GM19025 (cell line): ENCODE results near the gene CTDP1.
A peak's percentile ranks its signal among the peaks of the same experiment; 100 is the strongest.

Experiments used
- ATAC-seq: cut with Tn5 transposase; IDR thresholded peaks from one replicate; pipeline ENCODE4 v1.9.1; 2021; ENCODE audit warnings: mild to moderate bottlenecking, low read depth, moderate library complexity; ENCODE audit not compliant: unreplicated experiment

The CTDP1 gene

DNA sequence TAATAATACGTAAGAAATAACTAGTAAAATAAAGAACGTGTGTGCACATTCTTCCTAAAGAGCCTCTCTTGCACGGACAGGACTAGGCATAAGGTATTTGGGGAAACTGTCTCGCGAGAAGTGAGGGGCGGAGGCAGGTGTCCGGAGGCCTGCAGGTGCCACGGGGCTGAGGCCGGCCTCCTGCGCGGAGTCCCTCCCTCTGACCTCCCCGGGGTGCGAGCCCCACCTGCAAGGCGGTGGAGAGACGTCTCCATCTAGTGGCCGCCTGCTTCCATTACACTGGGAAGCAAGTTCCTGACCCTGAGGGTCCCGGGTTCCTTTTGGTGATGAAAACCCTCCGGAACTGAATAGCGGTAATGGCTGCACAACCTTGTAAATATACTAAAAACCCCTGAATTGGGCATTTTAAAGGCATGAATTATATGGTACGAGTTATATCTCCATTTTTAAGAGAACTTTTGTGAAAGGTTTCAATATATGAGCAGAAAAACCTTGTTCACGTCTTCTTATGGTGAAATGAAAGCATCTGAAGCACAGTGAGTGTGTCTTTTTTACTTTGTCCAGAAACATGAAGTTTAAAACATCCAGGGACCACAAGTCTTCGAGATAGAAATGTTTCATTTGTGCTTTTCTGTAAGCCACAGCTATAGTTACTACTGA lies 35.5 kb upstream of the CTDP1 start:
- ATAC-seq, result peak; percentile 80

DNA sequence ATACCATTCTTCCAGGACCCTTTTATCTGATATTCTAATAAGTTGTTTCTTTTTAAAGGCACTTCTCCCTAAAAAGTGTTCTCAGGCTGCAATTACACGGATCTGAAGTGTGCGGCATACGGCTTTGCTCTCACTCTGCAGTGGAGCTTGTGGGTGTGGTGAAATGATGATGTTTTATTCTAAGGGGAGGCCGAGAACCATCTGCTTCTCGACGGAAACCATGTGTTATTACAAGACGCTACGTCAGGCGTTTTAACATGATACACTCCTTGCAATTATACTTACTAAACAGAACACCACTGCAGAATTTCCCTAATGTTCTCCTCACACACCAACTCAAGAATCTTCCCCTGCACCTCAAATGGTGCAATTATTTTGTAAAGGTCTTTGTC lies 34.9 kb upstream of the CTDP1 start:
- no peak for ATAC-seq

DNA sequence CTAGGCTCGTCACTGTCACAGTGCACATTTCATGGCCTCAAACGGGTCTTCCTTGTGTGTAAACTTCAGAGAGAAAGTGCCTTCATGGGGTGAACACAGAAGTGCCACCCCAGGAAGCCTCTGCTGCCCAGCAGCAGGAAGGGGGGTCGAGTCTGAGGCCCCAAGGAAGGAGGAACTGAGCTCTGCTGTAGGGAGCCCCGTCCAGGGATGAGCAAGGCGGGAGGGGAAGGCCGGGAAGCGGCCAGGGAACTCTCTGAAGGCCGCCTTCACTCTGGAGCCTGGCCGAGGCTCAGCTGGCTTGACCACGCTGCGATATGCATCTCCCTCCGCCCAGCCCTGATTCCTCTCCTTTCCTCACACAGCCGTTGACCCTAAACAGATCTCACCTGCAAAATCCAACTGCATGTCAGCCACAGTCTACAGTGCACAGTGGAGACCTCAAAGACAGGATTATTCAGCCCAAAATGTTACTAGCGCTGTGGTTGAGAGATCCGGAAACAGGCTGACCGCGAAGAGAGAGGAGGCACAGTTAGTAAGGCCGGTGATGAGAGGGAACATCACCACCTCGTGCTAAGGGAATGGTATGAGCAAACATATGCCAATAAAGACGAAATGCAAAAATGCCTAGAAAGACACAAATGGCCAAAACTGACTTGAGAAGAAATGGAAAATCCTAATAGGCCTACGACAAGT lies 34.2 kb upstream of the CTDP1 start:
- no peak for ATAC-seq

DNA sequence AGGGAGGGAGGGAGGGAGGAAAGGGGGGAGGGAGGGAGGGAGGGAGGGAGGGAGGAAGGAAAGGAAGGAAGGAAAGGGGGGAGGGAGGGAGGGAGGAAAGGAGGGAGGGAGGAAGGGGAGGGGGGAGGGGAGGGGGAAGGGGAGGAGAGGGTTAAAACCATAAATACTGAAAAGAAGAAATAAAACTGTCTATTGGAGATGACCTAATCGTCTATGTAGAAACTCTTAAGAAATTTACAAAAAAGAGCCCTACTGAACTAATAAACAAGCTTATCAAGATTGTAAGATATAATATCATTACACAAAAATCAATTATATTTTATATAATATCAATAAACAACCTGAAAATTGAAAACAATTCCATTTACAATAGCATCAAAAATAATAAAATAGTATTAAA lies 32.3 kb upstream of the CTDP1 start:
- no peak for ATAC-seq

DNA sequence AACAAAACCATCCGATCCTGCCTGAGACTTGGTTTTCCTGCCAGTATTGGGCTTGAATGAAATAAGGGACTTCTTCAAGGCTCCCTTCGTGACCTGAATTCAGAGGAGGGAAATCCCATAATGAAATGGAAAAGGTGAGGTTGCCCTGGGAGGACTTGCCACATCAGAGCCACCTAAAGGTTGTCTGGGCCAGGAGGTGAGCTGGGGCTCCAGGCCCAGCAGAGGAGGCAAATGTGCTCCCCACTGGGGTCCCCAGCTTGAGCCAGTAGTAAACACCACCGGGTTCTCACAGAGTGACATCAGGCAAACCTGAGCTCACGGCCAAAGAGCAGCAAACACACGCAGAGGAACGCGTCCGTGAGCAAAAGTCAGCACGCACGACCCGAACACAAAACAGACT lies 28.6 kb upstream of the CTDP1 start:
- no peak for ATAC-seq

DNA sequence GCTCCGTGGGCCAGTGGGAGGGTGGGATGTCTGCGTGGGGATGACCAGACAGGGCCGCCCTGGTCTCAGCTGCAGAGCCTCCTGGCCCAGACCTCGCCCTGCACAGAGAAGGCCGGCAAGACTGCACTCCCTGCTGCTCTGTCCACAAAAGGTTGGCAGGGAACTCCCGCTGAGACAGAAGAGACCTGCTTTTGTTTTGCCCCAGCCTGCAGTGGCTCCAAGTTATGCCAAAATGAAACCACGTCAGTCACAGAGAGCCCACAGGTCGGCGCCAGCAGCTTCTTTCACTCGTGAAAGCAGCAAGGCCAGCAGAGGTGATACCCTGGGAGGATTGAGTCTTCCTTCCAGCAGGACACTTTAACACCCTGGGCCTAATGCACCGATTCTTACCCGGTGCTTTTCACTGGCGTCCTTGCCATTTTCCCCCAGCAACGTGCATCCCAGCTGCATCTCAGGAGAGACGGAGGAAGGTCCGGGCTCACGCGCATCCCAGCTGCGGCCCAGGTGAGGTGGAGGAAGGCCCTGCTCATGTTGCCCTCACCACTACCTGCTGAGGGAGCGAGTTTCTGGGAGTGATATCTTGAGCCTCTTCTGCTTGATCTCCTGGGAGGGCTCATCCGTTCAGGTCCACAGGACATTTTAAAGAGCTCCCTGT lies 22.1 kb upstream of the CTDP1 start:
- ATAC-seq, result no peak

DNA sequence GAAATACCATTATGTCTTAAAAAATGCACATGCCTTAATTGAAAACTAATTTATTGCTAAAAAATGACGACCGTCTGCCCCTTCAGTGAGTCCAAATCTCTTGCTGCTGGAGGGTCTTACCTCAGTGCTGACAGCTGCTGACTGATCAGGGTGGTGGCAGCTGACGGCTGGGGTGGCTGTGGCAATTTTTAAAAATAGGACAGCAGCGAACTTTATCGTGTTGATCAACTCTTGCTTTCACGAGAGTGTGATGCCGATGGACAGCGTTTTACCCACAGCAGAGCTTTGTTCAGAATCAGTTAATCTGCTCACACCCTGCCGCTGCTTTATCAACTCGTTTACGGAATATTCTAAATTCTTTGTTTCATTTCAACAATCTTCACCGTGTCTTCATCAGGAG lies 21.2 kb upstream of the CTDP1 start:
- ATAC-seq, result no peak

DNA sequence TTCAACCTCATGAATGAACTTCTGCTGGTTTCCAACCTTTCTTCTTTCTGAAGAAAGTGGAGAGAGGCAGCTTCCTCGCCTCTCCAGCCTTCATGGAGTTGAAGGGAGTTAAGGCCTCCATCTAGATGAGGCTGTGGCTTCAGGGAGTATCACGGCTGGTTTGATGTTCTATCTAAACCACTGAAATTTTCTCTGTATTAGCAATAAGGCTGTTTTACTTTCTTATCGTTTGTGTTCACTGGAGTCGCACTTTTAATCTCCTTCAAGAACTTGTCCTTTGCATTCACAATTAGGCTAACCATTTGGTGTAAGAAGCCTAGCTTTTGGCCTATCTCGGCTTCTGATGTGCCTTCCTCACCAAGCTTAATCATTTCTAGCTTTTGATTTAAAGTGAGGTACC lies 19.9 kb upstream of the CTDP1 start:
- no peak for ATAC-seq

DNA sequence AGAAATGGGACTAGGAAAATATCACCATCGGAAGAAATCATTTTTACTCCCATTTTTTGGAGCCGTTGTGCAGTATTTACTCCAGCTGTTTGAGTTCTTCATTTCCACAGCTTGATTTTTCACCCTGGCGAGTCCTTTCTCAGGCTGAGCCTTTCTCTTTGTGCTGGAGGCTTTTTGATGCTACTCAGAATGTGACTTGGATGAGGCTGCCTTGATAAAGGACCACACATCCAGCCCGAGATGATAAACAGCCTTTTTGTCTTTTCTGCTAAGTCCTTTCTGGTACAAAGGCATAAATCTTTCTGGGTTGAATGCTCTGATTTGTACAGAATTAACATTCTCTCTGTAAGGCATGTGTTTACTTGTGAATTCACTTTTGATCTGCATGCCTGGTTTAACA lies 17.6 kb upstream of the CTDP1 start:
- no peak for ATAC-seq

DNA sequence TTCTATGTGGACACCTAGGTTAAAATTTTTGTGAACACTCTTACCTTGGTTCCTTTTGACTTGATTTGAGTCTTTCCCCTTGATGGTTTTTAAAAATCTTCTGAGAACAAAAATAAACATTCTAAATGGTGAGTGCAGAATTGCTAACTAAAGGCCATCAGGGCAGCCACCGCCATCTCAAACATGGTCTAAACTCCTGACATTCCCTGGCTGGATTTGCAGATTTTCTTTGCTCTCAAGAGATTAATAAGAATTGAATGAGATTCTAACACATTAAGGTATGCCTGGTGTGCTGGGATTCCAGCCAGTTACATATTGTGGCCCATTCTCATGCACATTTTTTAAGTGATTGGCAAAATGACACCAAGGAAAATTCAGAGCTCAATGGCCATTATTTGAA lies 17.2 kb upstream of the CTDP1 start:
- no peak for ATAC-seq

DNA sequence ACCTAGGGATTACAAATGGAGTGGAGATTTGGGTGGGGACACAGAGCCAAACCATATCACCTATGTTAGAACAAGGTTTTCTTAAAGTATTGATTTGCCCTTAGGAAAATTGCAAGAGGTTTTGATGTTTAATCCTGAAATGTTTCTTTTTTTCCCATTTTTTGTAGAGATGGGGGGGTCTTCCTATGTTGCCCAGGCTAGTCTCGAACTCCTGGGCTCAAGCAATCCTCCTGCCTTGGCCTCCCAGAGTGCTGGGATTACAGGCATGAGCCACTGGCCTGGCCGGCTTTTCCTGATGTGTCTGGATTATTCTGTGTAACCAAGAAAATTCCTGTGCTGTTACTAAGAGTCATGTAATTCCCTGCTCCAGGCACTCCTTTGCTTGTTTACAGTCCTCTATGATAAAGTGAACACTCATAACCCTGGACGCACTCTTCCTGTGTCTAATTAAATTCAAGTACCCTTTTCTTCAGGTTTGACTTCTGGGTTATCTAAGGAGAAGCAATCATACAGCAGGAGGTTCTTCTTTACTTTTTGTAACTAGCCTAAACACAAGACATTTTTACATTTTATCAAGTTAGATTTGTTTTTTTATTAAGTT lies 15.0 kb upstream of the CTDP1 start:
- no peak for ATAC-seq

DNA sequence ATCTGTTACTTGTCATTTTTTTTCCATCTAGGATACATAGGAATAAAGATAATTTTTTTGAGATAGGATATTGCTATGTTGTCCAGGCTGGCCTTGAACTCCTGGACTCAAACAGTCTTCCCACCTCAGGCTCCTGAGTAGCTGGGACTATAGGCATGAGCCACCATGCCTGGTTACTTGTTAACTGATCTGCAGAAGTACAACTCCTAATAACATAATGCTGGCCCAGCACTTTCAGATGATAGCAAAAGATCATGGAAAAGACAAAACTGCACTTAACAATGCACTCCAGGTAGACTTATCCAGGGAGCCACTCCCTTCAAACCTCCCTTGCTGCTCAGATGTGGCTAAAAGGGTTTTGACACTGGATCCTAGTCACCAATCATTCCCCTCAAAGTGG lies 11.4 kb upstream of the CTDP1 start:
- no peak for ATAC-seq

DNA sequence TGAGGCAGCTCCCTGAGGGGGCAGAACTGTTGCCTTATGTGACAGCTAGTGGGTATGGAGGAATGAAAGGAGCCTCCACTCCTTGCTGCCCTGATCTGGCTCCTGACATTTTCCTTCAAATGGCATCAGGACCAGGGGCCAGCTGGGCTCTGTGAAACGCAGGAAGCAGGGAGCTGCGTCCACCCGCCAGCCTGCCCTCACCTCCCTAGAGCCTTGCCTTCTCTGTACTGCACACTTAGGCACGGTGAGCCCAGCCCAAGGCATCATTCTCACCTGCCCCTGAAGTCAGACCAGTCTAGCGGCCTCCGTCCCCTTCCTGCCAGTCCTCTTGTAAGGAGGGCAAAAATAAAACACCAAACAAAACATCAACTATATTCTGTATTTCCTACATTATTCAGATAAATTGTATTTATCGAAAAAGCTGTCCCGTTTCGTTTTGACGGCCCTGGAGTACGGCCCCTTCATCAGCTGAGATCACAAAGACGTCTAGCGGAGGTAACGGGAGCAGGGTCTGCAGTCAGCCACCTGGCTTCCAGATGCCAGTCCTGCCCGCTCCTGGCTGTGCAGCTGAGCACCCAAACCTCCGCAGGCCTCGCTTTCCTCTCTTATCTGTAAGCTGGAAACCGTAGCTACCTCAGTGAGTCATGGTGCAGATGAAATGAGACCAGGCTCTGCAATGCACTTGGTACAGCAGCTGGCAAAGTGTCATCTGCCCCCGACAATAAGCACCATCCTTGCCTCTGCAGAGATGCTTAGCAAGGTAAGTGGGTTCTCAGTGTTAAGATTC lies 6.9 kb upstream of the CTDP1 start:
- no peak for ATAC-seq

DNA sequence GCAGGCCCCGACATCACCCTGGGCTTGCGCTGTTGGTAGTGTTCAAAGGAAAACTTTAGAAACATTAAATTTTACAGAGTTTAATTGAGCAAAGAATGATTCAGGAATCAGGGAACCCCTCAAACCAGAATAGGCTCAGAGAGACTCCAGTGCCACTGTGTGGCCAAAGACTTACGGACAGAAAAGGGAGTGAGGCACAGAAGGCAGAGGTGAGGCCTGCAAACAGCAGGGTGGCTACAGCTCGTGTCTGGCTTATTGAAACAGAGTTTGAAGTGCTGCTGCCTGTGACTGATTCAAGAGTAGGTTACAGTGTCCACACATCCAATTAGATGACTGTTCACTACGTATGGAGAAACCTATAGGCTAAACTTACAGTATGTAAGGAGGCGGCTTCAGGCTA lies 2.4 kb upstream of the CTDP1 start:
- no peak for ATAC-seq

DNA sequence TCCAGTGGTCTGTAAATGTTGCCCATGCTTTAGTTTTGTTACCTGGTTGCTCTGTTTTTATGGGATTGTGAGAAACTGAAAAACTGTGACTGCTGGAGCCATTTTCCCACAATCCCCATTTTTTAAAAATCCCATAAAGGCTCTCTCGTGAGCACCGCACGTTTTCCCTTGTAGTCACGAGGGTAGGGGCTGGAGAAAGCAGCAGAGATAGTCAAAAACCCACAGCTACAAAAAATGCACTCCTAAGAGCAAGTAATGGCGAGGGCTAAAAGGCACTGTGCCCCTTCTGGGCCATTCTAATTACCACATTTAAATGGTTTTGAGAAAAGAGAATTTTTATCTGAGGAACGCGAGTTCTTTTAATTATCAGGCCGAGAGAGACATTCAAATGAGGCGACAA lies 1.8 kb upstream of the CTDP1 start:
- ATAC-seq, result no peak

DNA sequence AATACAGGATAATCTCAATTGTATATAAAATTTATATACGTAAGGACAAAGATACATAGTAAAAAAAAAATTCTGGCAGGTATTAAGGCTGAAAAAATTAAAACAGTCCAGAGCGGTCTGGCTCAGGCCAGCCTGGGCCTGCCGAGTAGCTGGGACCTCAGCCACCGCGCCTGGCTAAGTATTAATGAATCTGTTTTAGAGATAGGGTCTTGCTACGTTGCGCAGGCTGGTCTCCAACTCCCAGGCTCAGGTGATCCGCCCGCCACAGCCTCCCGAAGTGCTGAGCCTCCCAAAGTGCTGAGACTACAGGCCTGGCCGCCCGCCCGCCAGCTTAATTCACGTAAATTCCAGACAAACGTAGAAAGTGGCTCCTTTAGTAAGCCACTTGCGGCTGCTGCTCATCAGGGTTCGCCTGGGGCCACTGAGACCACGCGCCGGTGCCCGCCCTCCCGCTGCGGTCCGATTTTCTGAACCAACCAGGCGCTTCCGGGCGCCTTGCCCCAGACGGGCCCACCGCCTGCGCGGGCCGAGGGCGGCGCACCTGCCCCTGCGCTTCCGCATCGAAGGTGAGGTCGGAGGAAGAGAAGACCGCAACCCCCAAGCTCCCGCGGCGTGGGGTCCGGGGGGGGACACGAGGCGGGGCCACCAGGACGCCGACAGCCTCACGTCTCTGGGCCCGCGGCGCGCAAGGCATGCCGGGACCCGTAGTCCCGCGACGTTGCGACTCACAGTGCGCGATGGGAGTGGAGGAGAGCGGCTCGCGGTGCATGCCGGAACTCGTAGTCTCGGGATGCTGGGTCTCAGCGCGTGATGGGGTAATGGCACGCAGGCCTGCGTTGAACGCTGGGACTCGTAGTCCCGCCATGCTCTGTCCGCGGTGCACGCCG lies 695 bp upstream of the CTDP1 start:
- ATAC-seq, result peak; percentile 94

DNA sequence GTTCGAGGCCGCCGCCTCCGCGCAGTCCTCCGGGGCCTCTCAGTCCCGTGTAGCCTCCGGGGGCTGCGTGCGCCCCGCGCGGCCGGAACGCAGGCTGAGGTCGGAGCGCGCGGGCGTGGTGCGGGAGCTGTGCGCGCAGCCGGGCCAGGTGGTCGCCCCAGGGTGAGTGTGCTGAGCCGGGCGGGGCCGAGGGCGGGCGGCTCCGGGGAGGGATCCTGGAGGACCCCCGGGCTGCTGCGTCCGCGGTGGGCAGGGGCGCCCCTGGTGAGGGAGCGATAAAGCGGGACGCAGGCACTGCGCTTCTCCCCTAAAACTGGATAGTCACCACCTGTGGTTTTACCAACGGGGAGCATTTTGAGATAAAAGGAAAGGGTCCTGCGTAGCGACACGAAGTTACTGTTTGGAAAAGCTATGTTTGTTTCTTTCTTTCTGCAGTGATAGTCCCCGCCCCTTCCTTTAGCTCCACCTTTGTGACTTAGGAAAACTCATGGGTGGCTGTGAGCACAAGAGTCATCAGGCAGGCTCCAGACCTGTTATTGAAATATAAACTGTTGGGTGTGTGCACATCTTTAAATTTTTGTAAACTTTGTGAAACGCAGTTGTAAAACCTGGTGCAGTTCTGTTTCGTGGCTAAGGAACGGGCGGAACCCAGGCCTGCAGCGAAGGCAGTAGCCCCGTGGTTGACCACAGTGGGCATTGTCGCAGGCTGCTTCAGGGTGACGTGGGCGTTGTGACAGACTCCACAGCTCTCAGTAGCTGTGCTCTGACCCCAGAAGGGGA lies 687 bp downstream of the CTDP1 start:
- peak; percentile 0 for ATAC-seq

DNA sequence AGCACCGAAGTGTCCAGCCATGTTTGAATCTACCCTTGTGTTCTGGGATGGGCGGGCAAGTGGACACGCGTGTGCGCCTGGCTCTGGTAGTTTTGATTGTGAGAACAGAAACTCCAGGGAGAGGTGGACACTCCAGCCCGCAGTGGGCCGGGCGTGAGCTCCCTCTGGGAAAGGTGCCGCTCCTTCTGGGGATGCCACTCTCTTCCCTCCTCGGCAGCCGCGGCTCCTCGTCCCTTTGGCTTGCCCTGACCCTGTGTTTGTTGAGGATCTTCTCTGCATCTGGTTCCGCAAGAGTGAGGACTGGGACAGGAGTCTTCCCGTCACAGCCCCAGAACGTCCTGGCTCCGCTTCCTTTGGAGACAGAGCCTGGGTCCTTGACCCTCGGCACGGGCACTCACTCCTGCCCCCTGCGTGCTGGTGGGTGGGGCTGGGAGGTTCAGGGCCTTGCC lies 1.3 kb downstream of the CTDP1 start:
- no peak for ATAC-seq
